ENCODE data around the gene RUBCNL. TPM values are rescaled to one million over a fixed set of nuclear protein-coding genes. Genes with fewer than 3 reads are reported as not detected.

The RUBCNL gene
- polyA plus RNA-seq, 1 of the 3 experiments (the other 2 are of a cell fraction) = 0.07 TPM

DNA sequence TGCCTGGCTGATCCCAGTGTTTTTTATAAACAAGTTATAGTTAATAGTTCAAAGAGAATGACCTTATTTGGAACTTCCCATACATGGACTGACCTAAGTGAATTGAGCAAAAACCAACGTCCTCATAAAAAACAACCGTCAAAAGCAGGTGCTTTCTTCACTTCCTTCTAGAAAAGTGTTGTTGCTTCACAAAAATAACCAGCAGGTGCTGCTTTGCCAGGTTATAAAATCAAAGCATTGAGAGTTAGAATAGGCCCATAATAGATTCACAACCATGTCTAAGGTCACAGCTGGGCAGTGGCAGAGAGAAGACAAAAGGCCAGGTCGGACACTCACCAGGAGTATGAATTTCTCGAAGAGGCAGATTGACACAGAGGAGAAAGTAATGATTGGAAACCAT lies 9.5 kb downstream of the RUBCNL start:
- H3K4me3 ChIP-seq (ENCODE audit: low read depth in 2 of 2, low read length in 1 of 2) = no peak overlapping the region
- H3K4me1 ChIP-seq (ENCODE audit: control insufficient read depth in 1 of 2, insufficient read depth in 2 of 2, low read depth in 1 of 2, low read length in 1 of 2) = peaks cover 0 to 5% of the 10 kb centered on the region in 2 experiments; a peak in 1 of 4 replicates
- TF ChIP-seq, protein P1, sequence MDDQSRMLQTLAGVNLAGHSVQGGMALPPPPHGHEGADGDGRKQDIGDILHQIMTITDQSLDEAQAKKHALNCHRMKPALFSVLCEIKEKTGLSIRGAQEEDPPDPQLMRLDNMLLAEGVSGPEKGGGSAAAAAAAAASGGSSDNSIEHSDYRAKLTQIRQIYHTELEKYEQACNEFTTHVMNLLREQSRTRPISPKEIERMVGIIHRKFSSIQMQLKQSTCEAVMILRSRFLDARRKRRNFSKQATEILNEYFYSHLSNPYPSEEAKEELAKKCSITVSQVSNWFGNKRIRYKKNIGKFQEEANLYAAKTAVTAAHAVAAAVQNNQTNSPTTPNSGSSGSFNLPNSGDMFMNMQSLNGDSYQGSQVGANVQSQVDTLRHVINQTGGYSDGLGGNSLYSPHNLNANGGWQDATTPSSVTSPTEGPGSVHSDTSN (IDR thresholded peaks at IDR 0.05) = no peak
- TF ChIP-seq NFIC (IDR thresholded peaks at IDR 0.05; ENCODE audit: borderline replicate concordance) = no peak
- no peak for TF ChIP-seq ELF1 (IDR thresholded peaks at IDR 0.05)
- TF ChIP-seq FOXJ3 (CRISPR knock-in tag; IDR thresholded peaks at IDR 0.05) = no peak
- TF ChIP-seq MXI1 (IDR thresholded peaks at IDR 0.05; ENCODE audit: low read depth, low read length) = no peak
- TF ChIP-seq POLR2AphosphoS5 (IDR thresholded peaks at IDR 0.05; ENCODE audit: low read depth, low read length) = no peak
- no peak for TF ChIP-seq RFX5 (IDR thresholded peaks at IDR 0.05; ENCODE audit: low read length)
- no peak for TF ChIP-seq NRF1 (IDR thresholded peaks at IDR 0.05; ENCODE audit: low read depth, low read length)
- no peak for TF ChIP-seq TCF12 (IDR thresholded peaks at IDR 0.05)
- no peak for TF ChIP-seq FOSL2 (IDR thresholded peaks at IDR 0.05; ENCODE audit: borderline replicate concordance, low read depth)
- TF ChIP-seq RAD21 (IDR thresholded peaks at IDR 0.05; ENCODE audit: low read length) = no peak
- TF ChIP-seq SIN3A (IDR thresholded peaks at IDR 0.05; ENCODE audit: borderline replicate concordance, low read depth, low read length) = no peak
- TF ChIP-seq YY1 (IDR thresholded peaks at IDR 0.05; ENCODE audit: low read depth) = no peak
- TF ChIP-seq, protein P2, sequence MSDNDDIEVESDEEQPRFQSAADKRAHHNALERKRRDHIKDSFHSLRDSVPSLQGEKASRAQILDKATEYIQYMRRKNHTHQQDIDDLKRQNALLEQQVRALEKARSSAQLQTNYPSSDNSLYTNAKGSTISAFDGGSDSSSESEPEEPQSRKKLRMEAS (IDR thresholded peaks at IDR 0.05; ENCODE audit: low read depth) = no peak
- H3K9me3 ChIP-seq = no peaks in the 10 kb centered on the region
- DNase-seq = no peak
- H3K79me2 ChIP-seq (ENCODE audit: insufficient read depth) = no peaks in the 10 kb centered on the region
- H3F3A ChIP-seq (replicated peaks; ENCODE audit: insufficient read depth) = no peaks in the 10 kb centered on the region
- CTCF ChIA-PET = no interaction called here
- H3K27me3 ChIP-seq (ENCODE audit: insufficient read depth) = no peaks in the 10 kb centered on the region
- 63% methylated on average over 4 of the region's 4 CpGs for WGBS (ENCODE audit: low lambda C conversion rate)
- POLR2A ChIA-PET = no interaction called here
- no peak overlapping the region for H3K9ac ChIP-seq
- H3K4me2 ChIP-seq = no peak overlapping the region
- no peak overlapping the region for H2AFZ ChIP-seq (ENCODE audit: low read depth)
- H4K20me1 ChIP-seq (ENCODE audit: insufficient read depth) = no peaks in the 10 kb centered on the region
- H3K36me3 ChIP-seq (replicated peaks in 1 of 2; ENCODE audit: control insufficient read depth in 1 of 2, insufficient read depth in 2 of 2, low read length in 1 of 2) = no peaks in the 10 kb centered on the region
- H3K27ac ChIP-seq (ENCODE audit: low read depth in 2 of 2, low read length in 1 of 2) = no peak overlapping the region
- H3K9me2 ChIP-seq = no peaks in the 10 kb centered on the region

DNA sequence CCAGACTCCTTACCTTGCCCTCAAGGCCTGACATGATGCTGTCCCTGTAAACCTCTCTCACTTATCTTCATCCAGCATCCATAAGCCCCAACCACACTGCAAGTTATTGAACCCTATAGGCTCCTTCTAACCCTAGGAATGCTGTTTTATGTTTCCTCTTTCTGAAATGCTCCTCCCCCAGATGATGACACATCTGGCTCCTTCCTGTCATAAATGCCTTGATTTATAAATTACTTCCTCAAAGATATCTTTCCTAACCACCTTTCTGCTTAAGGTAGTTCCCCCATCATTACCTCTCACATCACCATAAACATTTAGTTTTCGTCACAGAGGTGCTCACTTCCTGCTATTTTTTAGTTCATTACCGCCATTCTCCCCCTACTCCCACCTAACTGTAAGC lies 12.3 kb downstream of the RUBCNL start:
- no peak for TF ChIP-seq FOXM1 (IDR thresholded peaks at IDR 0.05; ENCODE audit: low read depth)
- TF ChIP-seq JUND (IDR thresholded peaks at IDR 0.05) = no peak
- no peak for TF ChIP-seq SMC3 (IDR thresholded peaks at IDR 0.05; ENCODE audit: low read depth, low read length)
- no peak for TF ChIP-seq GABPA (IDR thresholded peaks at IDR 0.05; ENCODE audit: low read depth)
- no peak for TF ChIP-seq TCF12 (IDR thresholded peaks at IDR 0.05)
- TF ChIP-seq, protein P3, sequence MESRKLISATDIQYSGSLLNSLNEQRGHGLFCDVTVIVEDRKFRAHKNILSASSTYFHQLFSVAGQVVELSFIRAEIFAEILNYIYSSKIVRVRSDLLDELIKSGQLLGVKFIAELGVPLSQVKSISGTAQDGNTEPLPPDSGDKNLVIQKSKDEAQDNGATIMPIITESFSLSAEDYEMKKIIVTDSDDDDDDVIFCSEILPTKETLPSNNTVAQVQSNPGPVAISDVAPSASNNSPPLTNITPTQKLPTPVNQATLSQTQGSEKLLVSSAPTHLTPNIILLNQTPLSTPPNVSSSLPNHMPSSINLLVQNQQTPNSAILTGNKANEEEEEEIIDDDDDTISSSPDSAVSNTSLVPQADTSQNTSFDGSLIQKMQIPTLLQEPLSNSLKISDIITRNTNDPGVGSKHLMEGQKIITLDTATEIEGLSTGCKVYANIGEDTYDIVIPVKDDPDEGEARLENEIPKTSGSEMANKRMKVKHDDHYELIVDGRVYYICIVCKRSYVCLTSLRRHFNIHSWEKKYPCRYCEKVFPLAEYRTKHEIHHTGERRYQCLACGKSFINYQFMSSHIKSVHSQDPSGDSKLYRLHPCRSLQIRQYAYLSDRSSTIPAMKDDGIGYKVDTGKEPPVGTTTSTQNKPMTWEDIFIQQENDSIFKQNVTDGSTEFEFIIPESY (IDR thresholded peaks at IDR 0.05; ENCODE audit: borderline replicate concordance, low read depth) = no peak
- TF ChIP-seq RFX5 (IDR thresholded peaks at IDR 0.05; ENCODE audit: low read length) = no peak
- TF ChIP-seq TAF1 (IDR thresholded peaks at IDR 0.05; ENCODE audit: borderline replicate concordance, low read depth, low read length) = no peak
- TF ChIP-seq, protein P4, sequence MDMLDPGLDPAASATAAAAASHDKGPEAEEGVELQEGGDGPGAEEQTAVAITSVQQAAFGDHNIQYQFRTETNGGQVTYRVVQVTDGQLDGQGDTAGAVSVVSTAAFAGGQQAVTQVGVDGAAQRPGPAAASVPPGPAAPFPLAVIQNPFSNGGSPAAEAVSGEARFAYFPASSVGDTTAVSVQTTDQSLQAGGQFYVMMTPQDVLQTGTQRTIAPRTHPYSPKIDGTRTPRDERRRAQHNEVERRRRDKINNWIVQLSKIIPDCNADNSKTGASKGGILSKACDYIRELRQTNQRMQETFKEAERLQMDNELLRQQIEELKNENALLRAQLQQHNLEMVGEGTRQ (IDR thresholded peaks at IDR 0.05; ENCODE audit: borderline replicate concordance, low read depth, low read length) = no peak
- CTCF ChIA-PET = no interaction called here
- Histone ChIP-seq H3K9ac (no peak overlapping the region), H3K4me1 (ENCODE audit: control insufficient read depth in 1 of 2, insufficient read depth in 2 of 2, low read depth in 1 of 2, low read length in 1 of 2) (peaks cover 2 to 9% of the 10 kb centered on the region in 2 experiments; a peak in 2 of 4 replicates), H3K27ac (ENCODE audit: low read depth in 2 of 2, low read length in 1 of 2) (no peak overlapping the region), H3K9me3 (no peaks in the 10 kb centered on the region), H3K4me2 (no peak overlapping the region), H3K9me2 (no peaks in the 10 kb centered on the region), H3K4me3 (ENCODE audit: low read depth in 2 of 2, low read length in 1 of 2) (no peak overlapping the region), H3K36me3 (replicated peaks in 1 of 2; ENCODE audit: control insufficient read depth in 1 of 2, insufficient read depth in 2 of 2, low read length in 1 of 2) (no peaks in the 10 kb centered on the region), H4K20me1 (ENCODE audit: insufficient read depth) (no peaks in the 10 kb centered on the region), H2AFZ (ENCODE audit: low read depth) (no peak overlapping the region), H3F3A (replicated peaks; ENCODE audit: insufficient read depth) (no peaks in the 10 kb centered on the region), H3K79me2 (ENCODE audit: insufficient read depth) (no peaks in the 10 kb centered on the region), H3K27me3 (ENCODE audit: insufficient read depth) (no peaks in the 10 kb centered on the region)
- no peak for DNase-seq
- POLR2A ChIA-PET = no interaction called here
- 73% methylated on average over 2 of the region's 2 CpGs for WGBS (ENCODE audit: low lambda C conversion rate)
